ENCODE measurements around the gene UBE2Q1. TPM values are rescaled to one million over a fixed set of nuclear protein-coding genes. Genes with fewer than 3 reads are reported as not detected.

UBE2Q1 gene
- 25.4 and 25.9 TPM in 2 replicates for total RNA-seq

GRCh38 chr1:154557939-154558719 is at the start of gene UBE2Q1:
UBE2Q1 (minus strand) TSS chr1:154558662; CDS start chr1:154558553, 109 bp downstream.

GRCh38 chr1:154607609-154608396 is 49.3 kb upstream of the UBE2Q1 start, which contains the start of gene ADAR:
ADAR (minus strand) TSS chr1:154608186; CDS start chr1:154608006, 180 bp downstream.

GRCh38 chr1:154567386-154568156 is 9.1 kb upstream of the UBE2Q1 start, which contains the start of gene CHRNB2:
CHRNB2 (plus strand) TSS chr1:154567778; CDS start chr1:154568045, 267 bp downstream.

GRCh38 chr1:154502066-154502743 is 56.3 kb downstream of the UBE2Q1 start, which contains the start of the genes SHE and TDRD10:
SHE (minus strand) TSS chr1:154502412; CDS start chr1:154502026, 386 bp downstream.
TDRD10 (plus strand) TSS chr1:154502219; CDS start chr1:154506904, 4,685 bp downstream.

Other genes with a start within 250 kb of the UBE2Q1 start
- under 0.01 and 0.06 TPM in 2 replicates for gene AQP10, start 237.6 kb downstream of the UBE2Q1 start, total RNA-seq
- gene ATP8B2, start 233.1 kb downstream of the UBE2Q1 start, total RNA-seq = 245 and 287 TPM in 2 replicates
- 11.8 and 22.7 TPM in 2 replicates for gene IL6R, start 153.3 kb downstream of the UBE2Q1 start, total RNA-seq
- under 0.01 and 0.06 TPM in 2 replicates for gene TDRD10, start 56.4 kb downstream of the UBE2Q1 start, total RNA-seq
- 0.93 and 2.4 TPM in 2 replicates for gene SHE, start 56.2 kb downstream of the UBE2Q1 start, total RNA-seq
- under 0.01 TPM in 1 of 2 replicates, not detected in the other for gene CHRNB2, start 9.1 kb upstream of the UBE2Q1 start, total RNA-seq
- gene ADAR, start 49.5 kb upstream of the UBE2Q1 start, total RNA-seq = 63.8 and 68.1 TPM in 2 replicates